HG03521 (cell line): Measurements from ENCODE around the gene ATL3.
"Not testable (repeated sequence)": the region's sequence is repeated elsewhere in the genome, so short reads cannot be mapped to it uniquely, and the experiment has no call there.

Experiments
- ATAC-seq: cut with Tn5 transposase; IDR thresholded peaks from one replicate; pipeline ENCODE4 v1.9.1; 2021; ENCODE audit warnings: mild to moderate bottlenecking, moderate library complexity; ENCODE audit not compliant: unreplicated experiment

ATL3 gene

DNA sequence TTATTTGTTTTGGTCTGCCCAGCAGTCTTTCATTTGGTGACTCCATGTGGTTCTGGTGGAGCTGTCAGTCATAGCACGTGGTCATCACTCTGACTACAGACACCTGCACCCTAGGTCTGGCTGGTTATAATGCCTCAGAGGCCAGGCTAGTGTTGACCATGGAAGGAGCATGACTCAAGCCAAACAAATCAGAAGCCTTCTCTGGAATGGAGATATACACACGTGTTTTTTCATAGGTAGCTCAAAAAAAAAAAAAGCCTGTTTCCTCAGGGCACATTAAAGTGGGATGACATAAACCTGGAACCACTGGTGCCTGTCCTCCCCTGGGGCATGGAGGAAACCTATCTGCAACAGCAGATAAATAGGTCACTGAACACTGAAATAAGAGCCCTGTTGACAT is 48.9 kb downstream of the ATL3 start:
- ATAC-seq: no peak

DNA sequence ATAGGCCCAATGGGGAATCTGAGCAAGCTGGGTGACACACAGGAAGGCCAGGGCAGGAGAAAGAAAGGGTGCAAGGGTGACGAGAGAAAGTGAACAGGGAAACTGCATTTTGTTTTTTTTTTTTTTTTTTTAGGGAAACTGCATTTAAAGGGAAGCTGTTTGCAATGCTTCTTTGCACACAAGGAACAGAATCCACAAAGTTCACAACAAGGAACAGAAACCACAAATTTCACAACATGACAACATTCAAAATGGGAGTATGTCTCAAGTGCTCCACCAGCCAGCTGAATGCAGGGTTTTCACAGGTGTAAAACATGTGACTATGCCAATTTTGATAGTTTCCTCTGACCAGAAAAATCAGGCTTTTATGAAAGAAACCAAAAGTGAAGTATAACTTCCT is 50.1 kb downstream of the ATL3 start:
- no peak for ATAC-seq

DNA sequence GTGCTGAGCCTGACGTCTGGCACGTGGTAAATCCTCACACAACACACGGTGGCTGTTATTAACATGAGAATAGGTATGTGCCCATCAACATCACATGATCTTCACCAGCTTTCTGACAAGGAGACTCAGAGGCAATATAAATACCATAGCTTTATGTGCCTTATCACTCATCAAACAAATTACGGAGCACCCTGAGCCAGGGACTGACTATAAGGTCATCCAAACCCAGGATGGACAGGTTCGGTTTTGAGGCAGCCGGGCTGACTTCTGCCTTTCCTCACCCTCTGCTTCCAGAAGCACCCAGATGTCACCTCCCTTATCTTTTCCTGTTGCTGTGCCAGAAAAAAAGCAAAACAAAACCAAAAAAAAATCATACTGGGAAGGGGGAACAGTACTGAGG is 51.2 kb downstream of the ATL3 start:
- ATAC-seq: no peak

DNA sequence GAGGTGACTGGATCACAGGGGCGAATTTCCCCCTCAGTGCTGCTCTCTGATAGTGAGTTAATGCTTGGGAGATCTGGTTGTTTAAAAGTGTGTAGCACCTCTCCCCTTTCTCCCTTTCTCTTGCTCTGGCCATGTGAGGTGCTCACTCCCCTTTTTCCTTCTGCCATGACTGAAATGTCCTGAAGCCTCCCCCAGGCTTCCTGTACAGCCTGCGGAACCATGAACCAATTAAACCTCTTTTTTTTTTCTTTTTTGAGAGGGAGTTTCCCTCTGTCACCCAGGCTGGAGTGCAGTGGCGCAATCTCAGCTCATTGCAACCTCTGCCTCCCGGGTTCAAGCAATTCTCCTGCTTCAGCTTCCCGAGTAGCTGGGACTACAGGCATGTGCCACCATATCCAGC is 53.5 kb downstream of the ATL3 start:
- ATAC-seq: not testable (repeated sequence)

DNA sequence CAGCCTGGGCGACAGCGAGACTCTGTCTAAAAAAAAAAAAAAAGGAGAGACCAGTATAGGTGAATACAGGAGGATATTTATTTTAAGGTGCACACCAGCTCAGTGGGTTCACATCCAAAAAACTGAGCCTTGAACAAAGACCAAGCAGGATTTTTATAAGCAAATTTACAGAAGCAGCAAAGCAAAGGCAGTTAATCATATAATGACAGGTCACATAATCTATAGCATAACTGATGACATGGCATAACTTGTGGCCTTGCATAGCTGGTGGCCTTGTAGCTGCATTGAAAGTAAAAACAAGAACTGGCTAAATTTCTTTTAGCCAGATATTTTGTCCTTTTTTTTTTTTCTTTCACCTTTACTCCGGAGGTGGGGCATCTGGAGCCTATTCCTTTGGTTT is 54.2 kb downstream of the ATL3 start:
- ATAC-seq: no peak

DNA sequence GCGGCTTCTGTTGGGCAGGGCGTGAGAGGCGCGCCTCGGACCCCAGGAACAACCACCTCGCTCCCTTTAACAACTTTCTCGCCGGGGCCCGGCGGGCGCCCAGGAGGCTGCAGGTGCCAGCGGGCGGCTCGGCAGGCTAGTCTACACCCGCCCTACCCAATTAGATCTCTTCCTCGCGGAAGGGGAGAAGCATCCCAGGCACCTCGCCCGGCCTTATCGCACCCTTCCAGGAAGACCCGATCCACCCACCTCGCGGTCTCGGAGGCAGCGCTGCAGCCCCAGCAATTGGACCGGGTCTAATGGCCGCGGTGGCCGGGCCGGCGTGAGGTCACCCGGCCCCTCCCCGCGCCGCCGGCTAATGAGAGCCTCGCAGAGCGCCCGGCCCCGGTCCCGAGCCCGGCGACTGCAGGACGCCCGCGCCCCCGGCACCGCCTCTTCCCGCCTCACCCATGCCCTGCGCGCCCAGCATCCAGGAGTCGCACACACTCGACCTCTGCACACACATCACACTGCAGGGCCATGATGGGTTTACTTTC is 57.0 kb downstream of the ATL3 start, which contains the start of gene PLAAT3:
TSS of gene PLAAT3 (minus strand) at position 298 of the 536 bp plus-strand sequence. CDS start 419 bp downstream, outside the sequence.
- no peak for ATAC-seq

DNA sequence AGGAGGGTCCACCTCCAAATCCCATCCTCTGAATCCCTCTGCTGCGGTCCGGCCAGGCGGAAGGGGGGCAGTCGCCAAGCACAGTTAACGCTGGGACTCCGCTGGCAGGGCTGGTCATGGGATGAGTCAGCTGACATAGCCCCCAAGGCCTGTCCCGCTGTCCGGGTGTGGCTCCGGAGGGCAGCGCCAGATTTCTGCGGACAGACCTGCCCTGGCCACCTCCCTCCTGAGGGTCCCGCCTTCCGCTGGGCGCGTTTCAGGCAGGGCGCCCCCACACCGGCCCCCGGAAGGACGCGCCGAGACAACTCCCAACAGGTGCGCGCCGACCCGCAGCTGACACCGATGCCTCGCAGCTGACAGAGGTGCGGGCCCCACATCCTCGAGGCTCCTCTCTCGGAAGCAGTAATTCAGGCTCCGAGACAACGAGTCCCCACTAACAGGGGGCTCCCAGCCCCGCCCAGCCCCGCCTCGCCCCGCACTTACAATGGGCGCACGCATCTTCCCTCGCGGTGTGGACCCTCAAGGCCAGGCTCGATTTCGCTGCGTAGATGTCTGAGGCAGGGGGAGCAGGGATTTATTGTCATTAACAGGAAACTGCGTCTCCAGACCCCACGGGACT is 57.5 kb downstream of the ATL3 start:
- no peak for ATAC-seq

DNA sequence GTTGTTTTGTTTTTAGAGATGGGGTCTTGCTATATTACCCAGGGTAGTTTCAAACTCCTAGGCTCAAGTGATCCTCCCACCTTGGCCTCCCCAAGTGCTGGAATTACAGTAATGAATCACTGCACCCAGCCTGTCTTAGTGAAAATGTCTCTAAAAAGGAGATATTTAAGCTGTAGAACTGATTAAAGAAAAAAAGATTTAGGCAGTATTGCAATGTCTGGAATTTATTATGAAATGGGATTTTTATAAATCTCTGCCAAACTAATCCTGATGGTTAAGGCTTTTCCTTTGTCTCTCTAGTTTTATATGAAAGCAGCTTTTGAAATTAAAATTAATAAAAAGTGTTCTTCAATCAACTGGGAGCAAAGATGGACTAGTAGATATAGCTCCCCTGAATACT is 59.0 kb downstream of the ATL3 start:
- no peak for ATAC-seq

DNA sequence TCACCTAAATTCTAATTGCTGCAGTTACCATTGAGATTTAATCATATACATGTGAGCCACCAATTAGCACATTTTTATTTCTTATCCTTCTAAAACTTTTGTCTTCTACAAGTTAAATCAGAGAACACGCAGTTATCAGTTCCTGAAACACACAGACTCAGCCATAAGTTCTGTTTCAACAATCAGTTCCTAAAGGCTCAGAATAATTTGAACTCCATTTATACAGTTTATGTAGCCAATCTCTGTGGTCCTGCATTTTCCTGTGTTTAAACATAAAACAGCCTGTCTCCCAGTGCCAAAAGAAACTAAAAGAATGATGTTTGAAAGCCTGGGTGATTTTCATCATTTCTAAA is 59.8 kb downstream of the ATL3 start:
- no peak for ATAC-seq

DNA sequence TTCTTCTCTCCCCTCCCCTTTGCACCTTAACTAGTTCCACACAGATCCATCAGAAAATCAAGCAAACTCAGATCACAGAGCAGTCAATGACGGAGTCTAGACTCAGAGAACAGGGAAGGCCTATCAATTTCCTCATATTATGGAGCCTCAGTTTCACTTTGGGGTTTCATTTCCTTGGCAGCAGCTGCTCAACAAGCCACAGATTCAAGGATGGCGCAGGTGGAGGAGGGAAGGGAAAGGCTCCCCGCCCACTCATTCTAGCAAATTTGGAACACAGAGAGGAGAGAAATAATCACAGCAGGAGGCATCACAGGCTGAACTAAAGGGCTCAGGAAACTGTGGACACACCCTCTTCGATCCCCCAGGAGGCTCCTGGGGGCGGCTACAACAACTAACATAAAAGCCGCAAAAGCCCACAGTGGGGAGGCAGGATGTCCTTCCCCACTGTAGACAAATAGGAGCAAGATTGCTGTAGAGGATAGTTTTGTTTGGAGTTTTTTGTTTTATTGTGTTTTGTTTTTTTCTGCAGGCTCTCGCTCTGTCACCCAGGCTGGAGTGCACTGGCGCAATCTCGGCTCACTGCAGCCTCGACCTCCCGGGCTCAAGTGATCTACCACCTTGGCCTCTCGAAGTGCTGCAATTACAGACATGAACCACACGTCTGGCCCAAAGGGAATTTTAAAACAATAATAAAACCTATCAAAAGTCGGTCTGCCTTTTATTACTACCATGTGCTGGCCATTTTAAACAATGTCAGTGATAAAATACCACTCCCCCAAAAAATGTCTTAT is 60.4 kb downstream of the ATL3 start:
- ATAC-seq: no peak

DNA sequence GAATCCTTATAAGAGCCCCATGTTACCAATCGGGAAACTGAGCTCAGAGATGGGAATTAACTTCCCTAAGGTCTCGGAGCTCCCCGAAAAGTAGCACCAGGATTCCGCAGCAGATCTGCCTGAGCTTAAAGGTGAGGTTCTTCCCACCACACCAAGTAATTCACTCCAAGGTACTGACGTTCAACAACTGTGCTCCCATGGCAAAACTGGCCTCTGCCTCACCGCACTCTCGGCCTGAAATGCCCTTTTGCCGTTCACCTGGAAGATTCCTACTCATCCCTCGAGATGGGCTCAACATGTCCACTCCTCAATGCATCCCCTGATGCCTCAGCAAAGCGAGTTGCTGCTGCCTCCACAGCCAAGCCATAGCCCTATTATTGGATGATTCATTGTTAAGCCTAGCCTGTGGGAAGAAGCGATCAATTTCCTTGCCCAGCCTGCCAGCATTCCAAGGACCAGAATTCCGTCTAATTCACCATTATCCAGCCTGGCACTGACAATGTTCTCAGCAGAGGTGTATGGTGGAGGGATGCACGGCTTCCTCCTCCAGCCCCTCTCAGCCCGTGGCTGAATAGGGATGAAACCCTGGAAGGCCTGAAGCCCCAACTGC is 61.1 kb downstream of the ATL3 start:
- ATAC-seq: no peak

DNA sequence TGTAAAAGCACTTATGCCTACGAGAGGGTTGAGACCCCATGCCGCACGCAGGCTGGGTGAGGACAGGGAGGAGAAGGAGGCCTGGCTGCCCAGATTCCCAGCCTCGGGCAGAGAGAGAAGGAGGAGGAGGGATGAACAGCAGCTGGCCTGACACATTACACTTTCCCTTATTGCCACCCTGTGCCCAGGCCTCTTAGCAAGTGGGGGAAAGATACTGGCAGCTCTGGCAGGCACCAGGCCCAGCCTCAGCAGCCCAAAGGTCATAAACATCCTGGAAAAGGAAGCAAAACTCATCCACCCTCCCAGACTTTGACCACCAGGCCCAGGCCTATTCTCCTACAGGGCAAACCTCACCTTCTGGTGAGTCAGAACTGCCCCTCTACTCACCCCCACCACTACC is 61.6 kb downstream of the ATL3 start:
- no peak for ATAC-seq

DNA sequence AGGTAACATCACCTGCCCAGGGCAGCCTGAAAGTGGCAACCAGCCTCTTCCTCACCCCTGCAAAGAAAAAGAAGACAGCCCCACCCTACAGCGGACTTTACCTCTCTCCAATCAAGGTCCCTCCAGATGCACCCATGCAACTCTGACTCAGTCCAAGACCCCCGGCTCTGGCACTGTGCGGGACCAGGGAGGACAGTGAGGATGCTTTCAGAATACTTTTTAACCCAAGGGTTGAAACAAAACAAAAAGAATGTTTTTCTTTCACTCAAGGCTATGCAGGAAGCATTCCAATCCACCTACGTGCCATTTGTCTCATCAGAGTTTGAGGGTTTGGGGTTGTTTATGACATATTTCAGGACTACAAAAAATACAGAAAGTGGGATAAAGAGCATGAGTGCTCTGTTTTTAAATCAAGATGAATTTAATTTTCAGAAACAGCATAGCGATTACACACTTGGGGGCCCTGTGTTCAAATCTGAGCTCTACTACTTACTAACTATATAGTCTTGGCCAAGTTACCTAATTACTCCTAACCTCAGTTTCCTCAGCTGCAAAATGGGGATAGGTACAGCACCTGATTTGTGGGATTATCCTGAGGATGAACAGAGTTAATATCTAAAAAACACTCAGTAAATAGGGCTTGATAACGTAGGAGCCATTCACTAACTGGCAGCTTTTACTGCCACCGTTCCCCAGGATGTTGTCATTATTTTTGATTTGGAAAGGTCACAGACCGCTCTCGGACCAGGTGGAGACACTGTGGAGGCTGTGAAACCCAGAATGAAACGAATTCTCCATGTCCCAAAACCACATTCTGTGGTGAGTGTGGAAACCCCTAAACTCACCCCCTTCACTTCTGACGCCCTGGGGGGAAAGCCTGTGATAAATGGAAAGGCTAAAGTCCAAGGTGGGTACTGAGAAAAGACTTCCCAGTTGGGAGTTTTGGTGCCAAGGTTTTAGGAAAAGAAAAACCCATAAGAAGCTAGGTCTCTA is 62.5 kb downstream of the ATL3 start:
- no peak for ATAC-seq

DNA sequence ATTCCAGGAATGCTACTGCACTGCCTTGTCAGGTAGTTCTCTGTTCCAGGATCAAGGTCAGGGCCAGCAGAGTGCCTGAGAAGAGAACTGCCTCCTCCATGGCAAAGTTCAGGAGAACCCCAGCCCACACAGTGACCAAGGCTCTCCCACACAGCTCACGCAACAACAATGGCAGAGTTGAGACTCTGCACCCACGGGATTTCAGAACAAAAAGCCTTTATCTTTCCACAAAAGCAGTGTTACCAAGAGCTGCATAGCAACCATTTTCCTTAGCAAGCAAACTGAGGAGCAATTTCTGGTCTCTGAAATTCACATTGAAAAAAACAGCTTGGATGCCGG is 68.0 kb downstream of the ATL3 start:
- ATAC-seq: no peak

DNA sequence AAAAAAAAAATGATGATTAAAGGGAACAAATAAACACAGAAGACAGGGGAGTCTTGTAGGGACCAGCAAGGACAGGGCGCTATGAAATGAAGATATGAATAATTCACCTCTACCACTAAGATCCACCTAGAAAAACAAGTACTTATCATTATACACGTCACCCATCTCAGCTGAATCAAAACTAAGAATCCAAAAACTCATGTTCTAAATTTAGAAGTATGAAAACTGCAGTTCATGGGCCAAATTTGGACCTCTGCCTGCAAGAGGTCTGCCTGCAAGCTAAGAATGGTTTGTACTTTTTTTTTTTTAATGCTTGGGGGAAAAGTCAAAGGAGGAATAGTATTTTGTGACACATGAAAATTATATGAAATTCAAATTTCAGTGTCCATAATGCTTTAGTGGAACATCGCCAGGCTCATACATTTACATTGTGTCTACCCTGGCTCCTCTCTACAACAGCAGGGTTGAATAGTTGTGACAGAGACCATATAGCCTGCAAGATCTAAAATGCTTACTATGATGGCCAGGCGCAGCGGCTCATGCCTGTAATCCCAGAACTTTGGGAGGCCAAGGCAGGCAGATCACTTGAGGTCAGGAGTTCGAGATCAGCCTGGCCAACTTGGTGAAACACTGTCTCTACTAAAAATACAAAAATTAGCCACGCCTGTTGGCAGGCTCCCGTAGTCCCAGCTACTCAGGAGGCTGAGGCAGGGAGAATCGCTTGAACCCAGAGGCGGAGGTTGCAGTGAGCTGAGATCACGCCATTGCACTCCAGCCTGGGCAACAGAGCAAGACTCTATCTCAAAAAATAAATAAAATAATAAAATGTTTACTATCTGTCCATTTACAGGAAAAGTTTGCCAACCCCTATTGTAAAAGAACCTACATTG is 68.6 kb downstream of the ATL3 start:
- ATAC-seq: not testable (repeated sequence)

DNA sequence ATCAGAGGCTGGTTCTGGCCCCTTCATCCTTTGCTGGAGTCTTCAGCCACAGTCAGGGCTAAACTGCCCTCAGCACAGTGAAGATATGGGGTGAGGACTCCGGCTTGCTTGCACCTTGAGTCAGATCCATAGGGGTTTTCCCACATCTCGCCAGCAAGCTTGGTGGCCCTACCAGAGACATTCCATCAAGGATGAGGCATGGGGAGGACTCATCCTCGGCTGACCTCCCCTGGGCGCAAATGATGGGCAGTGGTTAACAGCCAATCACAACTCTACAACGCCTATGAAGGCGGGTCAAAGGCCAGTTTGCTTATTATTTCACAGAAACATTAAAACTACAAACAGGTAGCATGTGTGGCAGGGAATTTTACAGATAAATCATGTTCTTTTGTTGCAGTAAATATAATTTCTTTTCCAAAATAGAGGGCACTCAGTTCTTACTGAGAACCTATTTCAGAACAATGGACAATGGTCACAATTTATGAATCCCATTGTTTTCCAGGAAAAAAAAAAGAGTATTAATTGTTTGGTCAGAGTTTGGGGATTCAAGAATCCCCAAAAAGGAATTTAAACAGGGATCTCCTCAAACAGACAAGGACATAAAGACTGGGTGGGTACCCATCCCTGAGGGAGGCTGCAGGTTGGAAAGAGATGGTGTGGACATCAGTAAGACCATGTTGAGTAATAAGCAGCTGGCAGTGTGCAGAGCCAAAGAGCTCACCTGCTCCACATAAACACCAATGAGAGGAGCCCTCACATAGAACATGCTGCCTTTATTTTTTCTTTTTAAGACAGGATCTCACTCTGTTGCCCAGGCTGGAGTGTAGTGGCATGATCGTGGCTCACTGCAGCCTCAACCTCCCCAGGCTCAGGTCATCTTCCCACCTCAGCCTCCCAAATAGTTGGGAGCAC is 71.7 kb downstream of the ATL3 start:
- ATAC-seq: no peak

DNA sequence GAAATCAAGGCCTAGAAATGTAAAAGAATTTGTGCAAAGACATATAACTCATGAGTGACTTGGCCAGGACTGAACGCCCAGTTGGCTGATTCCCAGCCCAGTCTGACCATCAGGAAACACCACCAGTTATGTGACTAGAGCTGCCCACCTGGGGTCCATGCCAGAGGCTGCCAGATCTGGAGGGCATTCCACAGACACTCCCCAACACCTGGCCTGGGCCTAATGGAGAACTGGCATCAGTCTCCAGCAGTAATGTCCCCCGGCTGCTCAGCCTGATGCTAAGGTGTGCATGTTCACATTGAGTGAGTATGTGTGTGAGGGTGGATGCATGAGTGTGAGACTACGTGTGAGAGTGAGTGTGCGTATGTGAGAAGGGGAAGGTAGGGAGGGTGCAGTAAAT is 72.6 kb downstream of the ATL3 start:
- no peak for ATAC-seq

DNA sequence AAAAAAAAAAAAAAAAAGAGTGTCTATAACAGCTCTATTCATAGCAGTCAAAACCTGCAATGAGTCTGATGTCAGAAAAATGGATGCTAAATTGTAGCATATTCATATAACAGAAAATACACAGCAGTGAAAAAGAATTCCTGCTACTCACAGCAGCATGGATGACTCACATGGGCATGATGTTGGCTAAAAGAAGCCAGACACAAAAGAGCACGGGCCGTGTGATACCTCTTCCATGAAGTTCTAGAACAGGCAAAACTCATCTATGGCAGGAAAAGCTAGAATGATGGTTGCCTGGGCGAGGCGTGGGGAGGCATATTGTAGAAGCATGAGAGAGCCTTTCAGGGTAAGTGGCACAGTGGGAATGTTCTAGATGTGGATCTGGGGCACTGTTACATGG is 75.9 kb downstream of the ATL3 start:
- no peak for ATAC-seq

DNA sequence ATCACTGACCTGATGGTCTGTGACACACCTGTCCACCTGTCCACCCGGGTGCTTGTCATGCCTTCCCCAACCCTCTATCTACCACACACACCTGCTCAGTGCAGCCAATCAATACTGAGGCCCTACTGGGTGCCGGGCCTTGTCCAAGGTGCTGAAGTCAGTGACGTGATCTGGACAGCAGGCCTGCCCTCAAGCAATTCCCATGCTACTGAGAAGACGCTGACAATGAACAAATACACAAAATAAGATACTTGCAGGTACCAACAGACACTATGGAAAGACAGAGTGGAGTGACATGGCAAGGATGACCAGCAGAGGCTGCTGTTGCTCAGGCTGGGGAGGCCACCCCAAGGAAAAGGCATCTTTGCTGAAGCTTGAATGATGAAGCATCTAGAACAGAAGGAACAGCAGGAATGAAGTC is 78.2 kb downstream of the ATL3 start:
- no peak for ATAC-seq
